Body of pancreas (tissue), 4 donors: ENCODE data around the gene KIAA0825.

Source experiments
- CTCF ChIP-seq, 7 experiments: fragments of 450-650 bp in 4 of 7; fragments of 200-600 bp in 3 of 7; sonication (generic) in 3 of 7; IDR thresholded peaks; one replicate each; pipeline ENCODE4 v1.5.1; 2016 to 2019; ENCODE audit warnings: antibody characterized with exemption in 7 of 7
- POLR2A ChIP-seq, 3 donors: fragments of 450-650 bp; IDR thresholded peaks; one replicate each; pipeline ENCODE4 v1.6.1; 2016; ENCODE audit warnings: antibody characterized with exemption in 3 of 3, mild to moderate bottlenecking in 2 of 3

- TF ChIP-seq POLR2A (IDR thresholded peaks at IDR 0.05) (peak in 2 of 3 donors; percentile 67 to 71), CTCF (IDR thresholded peaks at IDR 0.05) (peak in 2 of 7 experiments; percentile 9 to 14)
These were observed at the start of gene KIAA0825, which contains the start of gene SLF1 for GRCh38 chr5:94618493-94619328.
